Islet of Langerhans (tissue), 1 donor: ENCODE measurements around the gene IGSF23.
"Not testable (repeated sequence)": the region's sequence is repeated elsewhere in the genome, so short reads cannot be mapped to it uniquely, and the experiment has no call there.

ENCODE experiments used
- FAIRE-seq: peaks from one replicate; lab custom pipeline; 2011; peaks lifted over from hg19 to GRCh38; lab: Jason Lieb, UNC

Gene IGSF23

DNA sequence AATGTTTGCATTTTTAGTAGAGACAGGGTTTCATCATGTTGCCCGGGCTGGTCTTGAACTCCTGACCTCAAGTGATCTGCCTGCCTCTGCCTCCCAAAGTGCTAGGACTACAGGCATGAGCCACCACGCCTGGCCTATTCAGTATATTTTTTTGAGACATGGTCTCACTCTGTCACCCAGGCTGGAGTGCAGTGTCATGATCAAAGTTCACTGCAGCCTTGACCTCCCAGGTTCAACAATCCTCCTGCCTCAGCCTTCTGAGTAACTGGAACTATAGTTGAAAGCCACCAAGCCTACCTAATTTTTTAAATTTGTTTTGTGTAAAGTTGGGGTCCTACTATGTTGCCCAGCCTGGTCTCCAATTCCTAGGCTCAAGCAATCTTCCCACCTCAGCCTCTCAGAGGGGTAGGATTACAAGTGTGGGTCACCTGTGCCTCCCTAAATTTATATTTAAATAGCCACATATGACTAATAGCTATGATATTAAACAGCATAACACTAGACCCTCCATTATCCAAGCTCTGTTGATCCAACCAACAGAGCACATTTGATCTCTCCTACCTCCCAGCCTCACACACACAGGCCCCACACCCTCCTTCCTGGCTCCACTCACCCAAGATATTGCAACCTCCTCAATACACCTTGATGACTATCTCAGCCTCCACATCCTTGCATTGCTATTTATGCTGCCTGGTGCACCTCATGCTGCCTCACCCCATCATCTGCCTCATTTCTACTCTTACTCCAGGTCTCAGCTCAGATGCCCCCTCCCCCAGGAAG lies 55.8 kb downstream of the IGSF23 start:
- FAIRE-seq = no peak

DNA sequence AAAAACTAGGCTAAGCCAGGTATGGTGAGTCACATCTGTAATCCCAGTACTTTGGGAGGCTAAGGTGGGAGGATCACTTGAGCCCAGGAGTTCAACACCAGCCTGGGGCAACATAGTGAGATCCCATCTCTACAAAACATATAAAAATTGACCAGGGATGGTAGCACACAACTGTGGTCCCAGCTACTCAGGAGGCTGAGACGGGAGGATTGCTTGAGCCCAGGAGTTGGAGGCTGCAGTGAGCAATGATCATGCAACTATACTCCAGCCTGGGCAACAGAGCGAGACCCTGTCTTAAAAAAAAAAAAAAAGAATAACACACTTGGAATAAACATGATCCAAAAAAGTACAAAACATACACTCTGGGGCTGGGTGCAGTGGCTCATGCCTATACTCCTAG lies 56.7 kb downstream of the IGSF23 start:
- FAIRE-seq = not testable (repeated sequence)

DNA sequence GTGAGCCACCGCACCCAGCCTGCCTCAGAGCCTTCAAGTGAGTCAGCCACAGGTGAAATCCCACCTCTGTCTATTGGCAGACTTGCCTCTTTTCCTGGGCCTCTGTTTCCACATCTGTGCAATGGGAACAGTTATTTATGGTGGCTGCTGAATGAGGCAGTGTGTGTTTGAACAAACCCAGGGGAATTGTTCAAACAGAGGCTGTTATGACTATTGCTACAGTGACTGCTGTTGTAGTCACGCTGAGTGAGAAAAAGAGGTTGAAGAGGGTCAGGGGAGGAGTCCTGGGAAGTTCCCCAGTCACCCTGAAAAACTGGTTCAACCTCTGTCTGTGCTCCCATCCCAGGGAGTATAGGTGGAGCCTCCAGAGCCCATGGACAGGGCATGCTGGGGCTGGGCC lies 58.0 kb downstream of the IGSF23 start, which contains the start of gene CEACAM19:
Gene CEACAM19, plus strand, starts transcription at position 83 of the 400 bp plus-strand sequence. CDS start 450 bp downstream, outside the sequence.
- no peak for FAIRE-seq

DNA sequence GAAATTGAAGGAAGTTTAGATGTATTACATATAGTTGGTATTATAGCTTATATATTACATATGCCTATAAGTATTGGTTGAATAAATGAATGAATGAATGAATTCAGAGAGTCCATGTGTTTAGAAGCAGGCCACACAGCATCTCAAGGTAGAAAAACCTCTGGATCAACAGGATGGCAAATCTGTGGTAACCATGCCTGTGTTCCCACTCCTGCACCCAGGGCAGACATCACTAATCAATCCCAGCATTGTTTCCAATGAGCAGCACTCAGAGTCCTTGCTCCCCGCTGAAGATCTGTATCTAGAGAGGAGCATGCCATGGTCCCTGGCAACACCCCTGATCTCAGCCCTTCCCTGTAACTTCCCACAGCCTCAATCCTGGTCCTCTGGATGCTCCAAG lies 58.9 kb downstream of the IGSF23 start:
- no peak for FAIRE-seq

DNA sequence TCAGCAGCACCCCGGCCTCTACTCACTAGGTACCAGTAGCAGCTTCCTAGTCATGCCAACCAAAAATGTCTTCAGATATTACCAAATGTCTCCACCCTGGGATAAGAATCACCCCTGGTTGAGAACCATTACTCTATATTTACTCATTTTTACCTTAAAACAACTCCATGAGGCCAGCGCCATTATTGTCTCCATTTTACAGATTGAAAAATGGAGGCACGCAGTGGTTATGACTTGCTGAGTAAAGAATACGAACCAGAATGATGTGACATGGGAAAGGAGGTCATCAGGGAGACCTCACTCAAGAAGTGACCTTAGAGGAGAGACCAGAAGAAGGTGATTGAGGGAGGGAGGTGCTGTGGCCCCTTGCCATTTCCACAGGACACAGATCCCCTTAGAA lies 60.1 kb downstream of the IGSF23 start:
- FAIRE-seq = no peak

DNA sequence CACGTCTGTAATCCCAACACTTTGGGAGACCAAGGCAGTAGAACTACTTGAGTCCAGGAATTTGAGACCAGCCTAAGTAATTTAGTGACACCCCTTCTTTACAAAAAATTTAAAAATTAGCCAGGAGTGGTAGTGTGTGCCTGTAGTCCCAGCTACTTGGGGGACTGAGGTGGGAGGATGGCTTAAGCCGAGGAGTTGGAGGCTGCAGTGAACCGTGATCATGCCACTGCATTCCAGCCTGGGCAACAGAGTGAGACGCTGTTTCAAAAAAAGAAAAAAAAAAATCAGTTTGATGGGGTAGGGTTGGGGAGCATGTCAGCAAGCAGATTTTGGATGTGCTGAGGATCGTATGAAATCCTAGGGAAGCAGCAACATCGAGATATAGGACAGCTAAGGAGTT lies 62.2 kb downstream of the IGSF23 start:
- no peak for FAIRE-seq

DNA sequence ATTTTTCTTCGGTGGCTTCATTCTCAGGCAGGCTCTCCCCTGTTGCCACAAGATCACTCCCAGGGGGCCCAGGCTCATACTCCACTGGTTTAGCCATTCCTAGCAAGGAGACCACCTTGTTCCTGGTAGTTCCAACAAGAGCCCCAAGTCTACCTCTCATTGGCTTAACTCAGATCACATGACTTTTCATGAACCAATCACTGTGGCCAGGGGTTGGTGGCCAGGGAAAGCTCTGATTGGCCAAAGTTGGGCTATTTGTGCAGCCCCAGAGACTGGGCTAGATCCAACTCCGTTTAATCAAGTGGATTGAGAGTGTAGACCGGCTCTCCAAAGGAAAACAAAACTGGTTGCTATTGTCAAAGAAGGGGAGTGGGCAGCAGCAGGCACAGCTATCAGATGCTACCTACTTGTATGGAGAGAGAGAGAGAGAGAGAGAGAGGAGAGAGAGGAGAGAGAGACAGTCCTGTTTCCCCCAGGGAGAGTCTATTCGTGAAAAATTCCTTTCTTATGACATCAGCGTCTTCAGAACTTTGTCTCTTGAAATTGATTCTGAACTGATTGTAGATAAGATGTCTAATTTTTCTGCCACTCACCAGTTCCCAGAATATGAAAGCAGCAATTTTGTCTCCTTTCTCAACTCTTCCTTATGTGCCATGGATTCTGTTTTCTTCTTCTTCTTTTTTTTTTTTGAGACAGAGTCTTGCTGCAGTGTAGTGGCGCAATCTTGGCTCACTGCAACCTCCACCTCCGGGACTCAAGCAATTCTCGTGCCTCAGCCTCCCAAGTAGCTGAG lies 63.9 kb downstream of the IGSF23 start:
- FAIRE-seq = no peak

DNA sequence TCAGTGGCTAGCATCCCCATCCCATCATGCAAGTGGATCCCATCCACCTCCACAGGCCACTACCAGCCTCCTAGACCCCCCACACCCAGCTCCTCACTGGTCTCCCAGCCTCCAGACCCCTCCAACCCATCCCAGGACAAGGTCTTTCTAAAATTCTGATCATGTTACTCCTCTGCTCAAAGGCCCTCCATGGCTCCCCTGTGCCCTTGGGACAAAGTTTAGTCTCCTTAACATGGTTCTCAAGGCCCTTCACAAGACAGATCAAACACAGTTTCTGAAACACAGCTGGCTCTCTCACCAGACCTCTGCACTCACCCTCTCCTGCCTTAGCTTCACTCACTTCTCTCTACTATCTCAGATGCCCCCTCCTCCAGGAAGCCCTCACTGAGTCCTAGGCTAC lies 67.2 kb downstream of the IGSF23 start:
- no peak for FAIRE-seq

DNA sequence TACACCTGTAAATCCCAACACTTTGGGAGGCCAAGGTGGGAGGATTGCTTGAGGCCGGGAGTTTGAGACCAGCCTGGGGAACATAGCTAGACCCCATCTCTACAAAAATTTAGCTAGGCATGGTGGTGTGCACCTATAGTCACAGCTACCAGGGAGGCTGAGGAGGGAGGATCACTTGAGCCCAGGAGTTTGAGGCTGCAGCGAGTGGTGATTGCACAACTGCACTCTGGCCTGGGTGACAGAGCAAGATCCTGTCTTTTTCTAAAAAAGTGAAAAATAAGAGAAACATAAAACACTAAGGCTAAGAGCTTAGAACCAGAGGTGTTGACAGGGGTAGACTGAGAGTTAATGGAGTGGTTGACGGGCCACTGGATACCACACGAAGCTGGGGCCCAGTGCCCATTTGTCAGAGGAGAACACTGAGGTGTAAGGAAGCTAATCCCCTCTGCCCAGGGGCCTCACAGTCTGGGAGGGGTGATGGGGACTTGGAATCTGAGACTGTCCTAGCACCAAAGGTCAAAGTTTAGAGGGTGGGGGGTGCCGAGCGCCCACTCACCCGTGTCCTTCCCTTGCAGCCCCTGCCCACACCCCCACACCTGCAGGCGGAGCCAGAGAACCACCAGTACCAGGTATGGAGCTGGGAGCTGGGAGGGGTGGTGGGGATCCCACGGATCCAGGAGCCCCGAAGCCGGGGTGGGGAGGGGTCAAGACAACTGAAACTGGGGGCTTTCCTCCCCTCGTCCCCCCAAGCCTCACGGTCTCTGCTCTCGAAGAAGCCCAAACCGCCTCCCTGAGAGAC lies 68.8 kb downstream of the IGSF23 start:
- FAIRE-seq = no peak

DNA sequence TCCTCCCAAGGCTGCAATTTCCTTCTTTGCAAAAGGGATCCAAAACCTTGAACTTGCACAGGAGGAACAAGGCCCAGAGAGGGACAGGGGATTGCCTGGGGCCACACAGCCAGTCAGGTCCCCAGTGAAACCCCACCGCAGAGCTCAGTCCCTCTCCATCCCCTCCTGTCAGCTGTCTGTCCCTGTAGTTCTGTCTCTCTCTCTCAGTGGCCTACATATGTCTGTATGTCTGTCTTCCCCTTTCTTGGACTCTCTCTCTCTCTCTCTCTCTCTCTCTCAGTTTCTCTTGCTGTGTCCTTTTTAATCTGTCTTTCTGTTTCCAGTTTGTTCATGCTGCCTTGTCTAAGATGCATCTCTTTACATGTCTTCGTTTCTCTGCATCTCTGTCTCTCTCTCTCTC lies 69.4 kb downstream of the IGSF23 start:
- no peak for FAIRE-seq

DNA sequence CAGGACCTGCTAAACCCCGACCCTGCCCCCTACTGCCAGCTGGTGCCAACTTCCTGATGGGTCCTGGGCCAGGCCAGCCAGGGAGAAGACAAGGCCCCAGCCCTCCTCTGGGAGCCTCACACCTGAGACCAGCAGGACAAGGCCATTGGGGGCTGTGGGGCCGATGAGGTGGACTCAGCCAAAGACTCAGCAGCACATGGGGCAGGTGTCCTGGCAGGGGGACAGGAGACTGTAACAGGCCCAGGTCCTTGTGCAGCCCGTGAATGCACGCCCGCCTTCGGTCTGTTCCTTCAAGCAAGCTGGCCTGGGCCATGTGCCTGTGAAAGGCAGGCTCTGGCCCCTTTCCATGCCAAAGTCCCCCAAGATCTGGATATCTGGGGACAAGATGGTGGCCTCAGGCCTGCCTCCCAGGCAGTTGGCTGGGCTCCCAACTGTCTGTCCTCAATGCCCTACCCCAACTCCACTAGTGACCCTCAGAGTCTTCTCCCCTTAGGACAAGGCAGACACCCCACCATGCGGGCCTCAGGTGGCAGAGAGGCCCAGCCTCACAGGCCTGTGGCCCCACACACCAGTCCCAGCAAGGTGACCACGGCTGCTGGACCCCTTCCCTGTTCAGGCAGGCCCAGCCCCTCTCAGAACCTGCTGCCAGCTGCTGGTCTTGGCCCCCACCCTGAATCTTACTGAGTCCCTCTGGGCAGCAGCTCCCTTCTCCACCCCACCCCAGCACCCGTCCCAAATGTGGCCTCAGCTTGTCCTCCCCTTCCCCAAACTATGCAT lies 70.3 kb downstream of the IGSF23 start:
- FAIRE-seq = no peak

DNA sequence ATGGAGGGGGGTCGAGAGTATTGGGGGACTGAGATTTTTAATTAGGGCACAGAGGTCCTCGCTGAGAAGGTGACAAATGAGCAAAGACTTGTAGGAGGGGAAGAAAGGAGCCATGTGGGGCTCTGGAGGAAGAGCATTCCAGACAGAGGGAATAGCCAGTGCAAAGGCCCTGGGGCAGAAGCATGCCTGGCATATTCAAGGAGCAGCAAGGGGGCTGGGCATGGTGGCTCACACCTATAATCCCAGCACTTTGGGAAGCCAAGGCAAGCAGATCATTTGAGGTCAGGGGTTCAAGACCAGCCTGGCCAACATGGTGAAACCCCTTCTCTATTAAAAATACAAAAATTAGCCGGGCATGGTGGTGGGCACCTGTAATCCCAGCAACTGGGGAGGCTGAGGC lies 71.0 kb downstream of the IGSF23 start:
- FAIRE-seq = not testable (repeated sequence)

DNA sequence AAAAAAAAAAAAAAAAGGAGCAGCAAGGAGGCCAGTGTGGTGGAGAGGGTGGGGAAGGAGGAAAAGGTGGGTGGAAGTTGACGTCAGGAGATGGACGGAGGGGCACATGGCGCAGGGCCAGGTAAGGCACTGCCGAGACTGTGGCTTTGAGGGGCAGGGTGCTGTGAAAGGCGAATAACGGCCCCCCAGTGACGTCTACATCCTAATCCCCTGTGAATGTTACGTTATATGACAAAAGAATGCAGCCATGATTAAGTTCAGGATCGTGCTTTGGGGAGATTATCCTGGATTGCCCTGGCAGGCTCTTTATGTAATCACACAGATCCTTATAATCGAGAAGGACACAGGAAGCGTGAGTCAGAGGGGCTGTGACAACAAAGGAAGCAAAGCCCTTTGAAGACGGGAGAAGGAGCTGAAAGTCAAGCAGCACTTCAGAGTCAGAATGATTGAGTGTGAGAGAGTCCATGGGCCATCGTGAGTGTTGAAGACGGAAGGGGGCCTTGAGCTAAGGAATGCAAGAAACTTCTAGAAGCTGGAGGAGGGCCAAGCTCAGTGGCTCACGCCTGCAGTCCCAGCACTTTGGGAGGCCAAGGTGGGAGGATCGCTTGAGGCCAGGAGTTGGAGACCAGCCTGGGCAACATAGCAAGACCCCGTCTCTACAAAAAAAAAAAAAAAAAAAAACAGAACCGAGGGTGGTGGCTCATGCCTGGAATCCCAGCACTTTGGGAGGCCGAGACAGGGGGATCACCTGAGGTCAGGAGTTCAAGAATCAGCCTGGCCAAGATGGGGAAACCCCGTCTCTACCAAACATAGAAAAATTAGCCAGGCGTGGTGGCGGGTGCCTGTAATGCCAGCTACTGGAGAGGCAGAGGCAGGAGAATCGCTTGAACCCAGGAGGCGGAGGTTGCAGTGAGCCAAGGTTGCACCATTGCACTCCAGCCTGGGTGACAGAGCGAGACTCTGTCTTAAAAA lies 71.8 kb downstream of the IGSF23 start:
- FAIRE-seq = no peak

DNA sequence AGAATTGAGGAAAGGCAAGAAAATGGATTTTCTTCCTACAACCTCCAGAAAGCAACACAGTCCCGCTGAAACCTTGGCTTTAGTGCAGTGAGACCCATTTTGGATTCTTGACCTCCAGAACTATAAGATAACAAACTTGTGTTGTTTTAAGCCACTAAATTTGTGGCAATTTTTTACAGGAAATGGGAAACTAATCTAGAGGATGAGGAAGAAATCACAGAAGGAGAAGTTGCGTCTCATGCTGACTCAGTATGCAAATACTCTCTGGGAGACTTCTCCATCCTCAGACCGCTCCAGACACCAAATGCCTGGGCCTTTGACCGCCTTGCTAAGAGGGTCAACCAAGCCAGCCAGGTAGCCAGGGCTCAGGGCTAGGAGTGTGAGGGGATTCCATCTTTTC lies 72.5 kb downstream of the IGSF23 start:
- no peak for FAIRE-seq
